Left ventricle myocardium inferior (tissue), 1 donor: ENCODE results near the gene GGT7. TPM values are rescaled to one million over a fixed set of nuclear protein-coding genes. Genes with fewer than 3 reads are reported as not detected.
"Not testable (repeated sequence)": the region's sequence is repeated elsewhere in the genome, so short reads cannot be mapped to it uniquely, and the experiment has no call there.

Experiments
- DNase-seq: peaks from one replicate; pipeline ENCODE4 v3.0.0-alpha.2; 2020
- H3K27ac ChIP-seq: fragments of 200-600 bp; replicated peaks from 2 replicates; pipeline ENCODE4 v1.8.0; 2021
- H3K27me3 ChIP-seq: fragments of 200-600 bp; 2 replicates; pipeline ENCODE4 v1.8.0; 2021; ENCODE audit warnings: low read depth
- H3K36me3 ChIP-seq: fragments of 200-600 bp; 2 replicates; pipeline ENCODE4 v1.8.0; 2021
- H3K4me1 ChIP-seq: fragments of 200-600 bp; 2 replicates; pipeline ENCODE4 v1.8.0; 2021
- H3K4me3 ChIP-seq: fragments of 200-600 bp; 2 replicates; pipeline ENCODE4 v1.8.0; 2021; ENCODE audit warnings: mild to moderate bottlenecking, moderate library complexity
- H3K9me3 ChIP-seq: fragments of 200-600 bp; replicated peaks from 2 replicates; pipeline ENCODE4 v1.8.0; 2021
- intact Hi-C: fragments of 100-400 bp; cut with micrococcal nuclease; formaldehyde crosslinking; loops from one replicate; pipeline ENCODE4 v1.11.0; 2022
- total RNA-seq: library from RNA; stranded (reverse); fragmentation: NEBNext Ultra II Directional; extraction: Animal tissue kit (Norgen Biotek cat#: 25700); gene quantifications from one replicate; pipeline ENCODE4 v1.2.1, GENCODE V29; 2021
- TF ChIP-seq, protein P1 (sequence below): fragments of 200-600 bp; IDR thresholded peaks from 2 replicates; pipeline ENCODE4 v1.8.0; 2021; ENCODE audit warnings: antibody characterized with exemption, mild to moderate bottlenecking, borderline replicate concordance
- donor health status: DM: no; HTN: yes; CAD: no; lungs with severe emphysema.

The GGT7 gene
- total RNA-seq, 1 donor from 2014 or later = 21.6 TPM

- H3K4me1 ChIP-seq = peaks cover 57% of the 10 kb centered on the region
- intact Hi-C loops = no loop called here
- no peak for DNase-seq
These were observed 57.0 kb downstream of the GGT7 start for GRCh38 chr20:34815636-34816035.

GRCh38 chr20:34808583-34808982 lies 64.1 kb downstream of the GGT7 start:
- no peak for DNase-seq
- Histone ChIP-seq H3K9me3 (no peaks in the 10 kb centered on the region), H3K27ac (no peak overlapping the region), H3K4me3 (no peak overlapping the region), H3K4me1 (peaks cover 45% of the 10 kb centered on the region), H3K27me3 (no peaks in the 10 kb centered on the region), H3K36me3 (no peaks in the 10 kb centered on the region)
- TF ChIP-seq, protein P1, sequence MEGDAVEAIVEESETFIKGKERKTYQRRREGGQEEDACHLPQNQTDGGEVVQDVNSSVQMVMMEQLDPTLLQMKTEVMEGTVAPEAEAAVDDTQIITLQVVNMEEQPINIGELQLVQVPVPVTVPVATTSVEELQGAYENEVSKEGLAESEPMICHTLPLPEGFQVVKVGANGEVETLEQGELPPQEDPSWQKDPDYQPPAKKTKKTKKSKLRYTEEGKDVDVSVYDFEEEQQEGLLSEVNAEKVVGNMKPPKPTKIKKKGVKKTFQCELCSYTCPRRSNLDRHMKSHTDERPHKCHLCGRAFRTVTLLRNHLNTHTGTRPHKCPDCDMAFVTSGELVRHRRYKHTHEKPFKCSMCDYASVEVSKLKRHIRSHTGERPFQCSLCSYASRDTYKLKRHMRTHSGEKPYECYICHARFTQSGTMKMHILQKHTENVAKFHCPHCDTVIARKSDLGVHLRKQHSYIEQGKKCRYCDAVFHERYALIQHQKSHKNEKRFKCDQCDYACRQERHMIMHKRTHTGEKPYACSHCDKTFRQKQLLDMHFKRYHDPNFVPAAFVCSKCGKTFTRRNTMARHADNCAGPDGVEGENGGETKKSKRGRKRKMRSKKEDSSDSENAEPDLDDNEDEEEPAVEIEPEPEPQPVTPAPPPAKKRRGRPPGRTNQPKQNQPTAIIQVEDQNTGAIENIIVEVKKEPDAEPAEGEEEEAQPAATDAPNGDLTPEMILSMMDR = no peak
- intact Hi-C loops = no loop called here

More at GRCh38 chr20:34815636-34816035, 57.0 kb downstream of the GGT7 start:
- no peak overlapping the region for H3K4me3 ChIP-seq
- peaks cover 3% of the 10 kb centered on the region for H3K9me3 ChIP-seq
- H3K27ac ChIP-seq = no peak overlapping the region
- no peaks in the 10 kb centered on the region for H3K27me3 ChIP-seq
- no peaks in the 10 kb centered on the region for H3K36me3 ChIP-seq
- TF ChIP-seq, protein P1 = no peak

GRCh38 chr20:34807944-34808465 lies 64.7 kb downstream of the GGT7 start:
- H3K27ac ChIP-seq, H3K4me3 ChIP-seq, DNase-seq, intact Hi-C loops, H3K27me3 ChIP-seq, H3K9me3 ChIP-seq, H3K36me3 ChIP-seq: not testable (repeated sequence)
- H3K4me1 ChIP-seq = peaks cover 45% of the 10 kb centered on the region

DNA sequence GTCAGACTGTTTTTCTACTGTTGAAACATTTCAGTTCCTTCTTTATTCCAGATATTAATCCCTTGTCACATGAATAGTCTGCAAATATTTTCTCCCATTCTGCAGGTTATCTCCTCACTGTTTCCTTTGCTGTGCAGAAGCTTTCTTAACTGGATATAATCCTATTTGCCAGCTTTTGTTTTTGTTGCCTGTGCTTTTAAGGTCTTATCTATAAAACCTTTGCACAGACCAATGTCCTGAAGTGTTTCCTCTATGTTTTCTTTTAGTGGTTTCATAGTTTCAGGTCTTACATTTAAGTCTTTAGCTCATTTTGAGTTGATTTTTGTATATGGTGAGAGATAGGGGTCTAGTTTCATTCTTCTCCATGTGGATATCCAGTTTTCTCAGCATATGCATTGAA lies 66.4 kb downstream of the GGT7 start:
- TF ChIP-seq, protein P1 = no peak
- H3K9me3 ChIP-seq = no peaks in the 10 kb centered on the region
- no peak overlapping the region for H3K27ac ChIP-seq
- intact Hi-C loops = no loop called here
- peaks cover 35% of the 10 kb centered on the region for H3K4me1 ChIP-seq
- no peaks in the 10 kb centered on the region for H3K36me3 ChIP-seq
- no peak overlapping the region for H3K4me3 ChIP-seq
- H3K27me3 ChIP-seq = no peaks in the 10 kb centered on the region
- DNase-seq = no peak

GRCh38 chr20:34798871-34799270 lies 73.8 kb downstream of the GGT7 start:
- Histone ChIP-seq H3K27me3 (no peaks in the 10 kb centered on the region), H3K9me3 (peaks cover 11% of the 10 kb centered on the region), H3K36me3 (no peaks in the 10 kb centered on the region), H3K4me1 (peaks cover 57% of the 10 kb centered on the region), H3K4me3 (no peak overlapping the region), H3K27ac (no peak overlapping the region)
- TF ChIP-seq, protein P1 = no peak
- intact Hi-C loops = no loop called here
- no peak for DNase-seq

GRCh38 chr20:34798328-34798727 lies 74.3 kb downstream of the GGT7 start:
- no peak for DNase-seq
- TF ChIP-seq, protein P1 = no peak
- intact Hi-C loops = no loop called here
- Histone ChIP-seq H3K27ac (no peak overlapping the region), H3K4me1 (peaks cover 62% of the 10 kb centered on the region), H3K4me3 (no peak overlapping the region), H3K36me3 (no peaks in the 10 kb centered on the region), H3K27me3 (no peaks in the 10 kb centered on the region), H3K9me3 (peaks cover 11% of the 10 kb centered on the region)
